Upper lobe of left lung (tissue), 6 donors: ENCODE data around the gene ST3GAL4. TPM values are rescaled to one million over a fixed set of nuclear protein-coding genes. Genes with fewer than 3 reads are reported as not detected.

Experiments
- ATAC-seq, 2 donors: fragments of 200-7000 bp; cut with Tn5 transposase; one replicate each; pipeline ENCODE4 v1.9.1; 2022; ENCODE audit warnings: mild to moderate bottlenecking in 2 of 2, moderate library complexity in 2 of 2; ENCODE audit not compliant: low FRiP score in 2 of 2
- DNase-seq, 2 donors: peaks; one replicate each; pipeline ENCODE4 v3.0.0-alpha.2; 2019 to 2020
- H3K27ac ChIP-seq, 4 donors: fragments of 200-600 bp; sonication (generic); one replicate each; pipeline ENCODE4 v1.5.1; 2016 to 2019
- H3K27me3 ChIP-seq, 4 donors: fragments of 200-600 bp; sonication (generic); one replicate each; pipeline ENCODE4 v1.5.1; 2017 to 2019
- H3K36me3 ChIP-seq, 4 donors: fragments of 200-600 bp; sonication (generic); one replicate each; pipeline ENCODE4 v1.5.1; 2016 to 2019
- H3K4me1 ChIP-seq, 4 donors: fragments of 200-600 bp; sonication (generic); one replicate each; pipeline ENCODE4 v1.5.1; 2018 to 2019
- H3K4me3 ChIP-seq, 4 donors: fragments of 200-600 bp; sonication (generic); one replicate each; pipeline ENCODE4 v1.5.1; 2017 to 2019; ENCODE audit warnings: mild to moderate bottlenecking in 2 of 4, moderate library complexity in 1 of 4
- H3K9me3 ChIP-seq, 4 donors: fragments of 200-600 bp; sonication (generic); one replicate each; pipeline ENCODE4 v1.5.1; 2018 to 2019
- EP300 ChIP-seq, 4 donors: sonication (generic); formaldehyde crosslinking; IDR thresholded peaks; one replicate each; pipeline ENCODE4 v1.5.1; 2017; ENCODE audit warnings: antibody characterized with exemption in 4 of 4, control low read depth in 2 of 4
- POLR2A ChIP-seq, 4 donors: fragments of 450-650 bp; IDR thresholded peaks; one replicate each; pipeline ENCODE4 v1.5.1; 2016 to 2017; ENCODE audit warnings: antibody characterized with exemption in 4 of 4, mild to moderate bottlenecking in 2 of 4
- POLR2AphosphoS5 ChIP-seq, 2 donors: sonication (generic); formaldehyde crosslinking; IDR thresholded peaks; one replicate each; pipeline ENCODE4 v1.5.1; 2017; ENCODE audit warnings: antibody characterized with exemption in 2 of 2
- WGBS, 2 donors: methylation state at CpG; one replicate each; pipeline ENCODE4 v1.1.5; 2017 to 2018; 5-methylcytosine and 5-hydroxymethylcytosine counted together
- total RNA-seq, 6 donors: library from RNA; depleted of rRNA in 4 of 6; stranded (reverse); fragments of >200 nt in 4 of 6; gene quantifications; one replicate each; pipeline versions ENCODE4 v1.1.0 to v1.2.1, GENCODE V29; 2016 to 2021
- TF ChIP-seq, protein P1 (sequence below), 6 experiments: fragments of 450-650 bp in 4 of 6; fragments of 200-600 bp in 2 of 6; sonication (generic) in 2 of 6; IDR thresholded peaks; one replicate each; pipeline ENCODE4 v1.5.1; 2016 to 2019; ENCODE audit warnings: antibody characterized with exemption in 6 of 6
- donor health status: DM: no; HTN: no; CAD: no; lungs with moderate emphysema.
- donor health status: DM: no; HTN: yes; CAD: no; lungs with severe emphysema.

The ST3GAL4 gene
- total RNA-seq, 6 donors from 2014 or later: 20.6 to 47.9 (median 34.0) TPM

- DNase-seq (no peak), ATAC-seq (no peak)
- TF ChIP-seq POLR2A (IDR thresholded peaks at IDR 0.05) (no peak), EP300 (IDR thresholded peaks at IDR 0.05) (peak in 1 of 4 donors; percentile 28)
- Histone ChIP-seq H3K36me3 (peaks cover 3 to 42% (median 14%) of the 10 kb centered on the region in 4 donors), H3K9me3 (no peaks in the 10 kb centered on the region), H3K4me1 (peaks cover 3 to 44% (median 23%) of the 10 kb centered on the region in 4 donors), H3K27ac (peak overlapping the region; percentile 30 to 46 (median 40)), H3K4me3 (no peak overlapping the region), H3K27me3 (no peaks in the 10 kb centered on the region)
- WGBS, 2 donors: 67 to 75% methylated on average over 15 of the region's 15 CpGs
Measured at GRCh38 chr11:126339073-126339862, 16.2 kb upstream of the ST3GAL4 start.

DNA sequence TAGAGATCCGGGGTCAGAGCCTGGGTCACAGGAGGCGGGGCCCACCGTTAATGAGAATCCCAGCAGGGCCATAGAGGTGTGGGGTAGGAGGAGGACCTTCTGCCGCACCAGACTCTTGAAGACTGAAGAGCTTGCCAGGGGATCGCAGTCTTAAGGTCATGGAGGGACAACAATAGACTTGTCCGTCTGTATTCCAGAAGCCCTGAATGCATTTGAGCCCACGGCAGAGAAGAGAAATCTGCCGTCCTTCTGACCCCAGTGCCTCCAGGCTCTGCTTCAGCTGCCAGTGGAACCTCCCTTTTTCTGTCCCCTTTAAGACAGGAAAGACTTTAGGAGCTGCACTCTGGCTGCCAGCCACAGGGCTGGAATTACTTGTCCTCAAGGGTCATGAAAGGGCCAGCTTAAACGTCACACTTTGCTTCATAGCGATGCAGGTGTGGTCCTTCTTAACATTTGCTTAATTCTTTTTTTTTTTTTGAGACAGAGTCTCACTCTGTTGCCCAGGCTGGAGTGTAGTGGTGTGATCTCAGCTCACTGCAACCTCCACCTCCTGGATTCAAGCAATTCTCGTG is 15.5 kb upstream of the ST3GAL4 start:
- DNase-seq (peak in 1 of 2 donors; percentile 89), ATAC-seq (peak; percentile 77 to 89)
- peaks cover 3 to 49% (median 17%) of the 10 kb centered on the region in 4 donors for H3K36me3 ChIP-seq
- H3K27me3 ChIP-seq: no peaks in the 10 kb centered on the region
- H3K4me3 ChIP-seq: no peak overlapping the region
- peak overlapping the region; percentile 19 to 55 (median 40) for H3K27ac ChIP-seq
- 42 to 59% methylated on average over 9 to 11 of the region's 11 CpGs for WGBS, 2 donors
- peaks cover 3 to 44% (median 23%) of the 10 kb centered on the region in 4 donors for H3K4me1 ChIP-seq
- H3K9me3 ChIP-seq: no peaks in the 10 kb centered on the region
- TF ChIP-seq POLR2A (IDR thresholded peaks at IDR 0.05): peak in 1 of 4 donors; percentile 4
- TF ChIP-seq EP300 (IDR thresholded peaks at IDR 0.05): no peak
- peak in 1 of 2 donors; percentile 25 for TF ChIP-seq POLR2AphosphoS5 (IDR thresholded peaks at IDR 0.05)

- no peak for DNase-seq
- Histone ChIP-seq H3K4me3 (no peak overlapping the region), H3K27ac (peak overlapping the region in 1 of 4 donors; percentile 48), H3K4me1 (peaks cover 3 to 48% (median 27%) of the 10 kb centered on the region in 4 donors), H3K27me3 (no peaks in the 10 kb centered on the region), H3K36me3 (peaks cover 3 to 57% (median 19%) of the 10 kb centered on the region in 4 donors), H3K9me3 (no peaks in the 10 kb centered on the region)
- TF ChIP-seq POLR2AphosphoS5 (IDR thresholded peaks at IDR 0.05) (no peak), EP300 (IDR thresholded peaks at IDR 0.05) (no peak), POLR2A (IDR thresholded peaks at IDR 0.05) (no peak)
- TF ChIP-seq, protein P1, sequence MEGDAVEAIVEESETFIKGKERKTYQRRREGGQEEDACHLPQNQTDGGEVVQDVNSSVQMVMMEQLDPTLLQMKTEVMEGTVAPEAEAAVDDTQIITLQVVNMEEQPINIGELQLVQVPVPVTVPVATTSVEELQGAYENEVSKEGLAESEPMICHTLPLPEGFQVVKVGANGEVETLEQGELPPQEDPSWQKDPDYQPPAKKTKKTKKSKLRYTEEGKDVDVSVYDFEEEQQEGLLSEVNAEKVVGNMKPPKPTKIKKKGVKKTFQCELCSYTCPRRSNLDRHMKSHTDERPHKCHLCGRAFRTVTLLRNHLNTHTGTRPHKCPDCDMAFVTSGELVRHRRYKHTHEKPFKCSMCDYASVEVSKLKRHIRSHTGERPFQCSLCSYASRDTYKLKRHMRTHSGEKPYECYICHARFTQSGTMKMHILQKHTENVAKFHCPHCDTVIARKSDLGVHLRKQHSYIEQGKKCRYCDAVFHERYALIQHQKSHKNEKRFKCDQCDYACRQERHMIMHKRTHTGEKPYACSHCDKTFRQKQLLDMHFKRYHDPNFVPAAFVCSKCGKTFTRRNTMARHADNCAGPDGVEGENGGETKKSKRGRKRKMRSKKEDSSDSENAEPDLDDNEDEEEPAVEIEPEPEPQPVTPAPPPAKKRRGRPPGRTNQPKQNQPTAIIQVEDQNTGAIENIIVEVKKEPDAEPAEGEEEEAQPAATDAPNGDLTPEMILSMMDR (IDR thresholded peaks at IDR 0.05): no peak
- no peak for ATAC-seq
- WGBS, 2 donors: 74 to 79% methylated on average over 7 of the region's 7 CpGs
Measured at GRCh38 chr11:126340960-126341606, 14.4 kb upstream of the ST3GAL4 start.

DNA sequence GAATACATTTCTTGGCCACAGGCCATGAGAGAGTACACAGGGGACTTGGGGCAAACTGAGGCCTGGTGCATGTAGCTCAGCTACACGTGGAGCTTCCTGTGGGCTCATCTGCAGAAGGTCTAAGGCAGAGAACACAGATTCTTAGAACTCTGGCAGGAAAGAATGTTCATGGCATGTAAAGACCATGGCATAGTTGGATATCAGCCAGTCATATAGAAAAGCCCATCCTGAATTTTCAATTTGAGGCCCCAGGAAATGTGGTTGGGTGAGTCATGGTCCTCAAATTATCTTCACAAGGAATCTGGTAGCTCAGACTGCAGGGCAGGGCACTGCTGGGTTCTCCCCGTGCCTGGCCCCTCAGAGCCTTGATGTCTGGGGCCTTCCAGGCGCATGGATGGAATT is 13.7 kb upstream of the ST3GAL4 start:
- no peaks in the 10 kb centered on the region for H3K27me3 ChIP-seq
- DNase-seq (no peak), ATAC-seq (no peak)
- no peaks in the 10 kb centered on the region for H3K9me3 ChIP-seq
- peaks cover 6 to 47% (median 30%) of the 10 kb centered on the region in 4 donors for H3K4me1 ChIP-seq
- H3K27ac ChIP-seq: peak overlapping the region in 1 of 4 donors; percentile 48
- WGBS, 2 donors: 74 to 75% methylated on average over 2 to 3 of the region's 3 CpGs
- peaks cover 3 to 57% (median 19%) of the 10 kb centered on the region in 4 donors for H3K36me3 ChIP-seq
- H3K4me3 ChIP-seq: no peak overlapping the region
- TF ChIP-seq, protein P1 (IDR thresholded peaks at IDR 0.05): no peak

- TF ChIP-seq POLR2A (IDR thresholded peaks at IDR 0.05) (no peak), POLR2AphosphoS5 (IDR thresholded peaks at IDR 0.05) (no peak), EP300 (IDR thresholded peaks at IDR 0.05) (no peak)
- TF ChIP-seq, protein P1 (IDR thresholded peaks at IDR 0.05): no peak
- Histone ChIP-seq H3K27me3 (no peaks in the 10 kb centered on the region), H3K36me3 (peaks cover 3 to 63% (median 19%) of the 10 kb centered on the region in 4 donors), H3K9me3 (no peaks in the 10 kb centered on the region), H3K4me3 (no peak overlapping the region), H3K4me1 (peaks cover 12 to 37% (median 29%) of the 10 kb centered on the region in 4 donors), H3K27ac (no peak overlapping the region)
- WGBS, 2 donors: 93 to 95% methylated on average over 9 to 16 of the region's 16 CpGs
- DNase-seq (no peak), ATAC-seq (no peak)
Measured at GRCh38 chr11:126343051-126343450, 12.4 kb upstream of the ST3GAL4 start.
